Activated CD4-positive, alpha-beta memory T cell treated with anti-CD3 and anti-CD28 coated beads, Interleukin-2, amount 10 ng/mL, durations not matched to agents 7 days and 5 days (primary cell): ENCODE results near the gene TOMM6. TPM values are rescaled to one million over a fixed set of nuclear protein-coding genes. Genes with fewer than 3 reads are reported as not detected.

Source experiments
- CTCF ChIA-PET: fragments of 350-600 bp; sonication (Branson Sonifier 250); formaldehyde crosslinking; loops from one replicate; lab custom pipeline; 2021; ENCODE audit warnings: antibody characterized with exemption, inconsistent platforms; lab: Charles Lee
- POLR2A ChIA-PET: fragments of 350-600 bp; sonication (Branson Sonifier 250); formaldehyde crosslinking; loops from one replicate; lab custom pipeline; 2021; ENCODE audit warnings: antibody characterized with exemption; lab: Charles Lee
- DNase-seq: peaks from one replicate; pipeline ENCODE4 v3.0.0-alpha.2; 2020
- H3K27ac Mint-ChIP-seq: one replicate; pipeline ENCODE4 v1.8.0; 2021; ENCODE audit warnings: mild to moderate bottlenecking, mixed read lengths
- H3K27me3 Mint-ChIP-seq: one replicate; pipeline ENCODE4 v1.8.0; 2021; ENCODE audit warnings: mixed read lengths
- H3K36me3 Mint-ChIP-seq: one replicate; pipeline ENCODE4 v1.8.0; 2021; ENCODE audit warnings: low read depth, mixed read lengths
- H3K4me1 Mint-ChIP-seq: one replicate; pipeline ENCODE4 v1.8.0; 2021; ENCODE audit warnings: mixed read lengths
- H3K4me3 Mint-ChIP-seq: one replicate; pipeline ENCODE4 v1.8.0; 2021; ENCODE audit warnings: mild to moderate bottlenecking, mixed read lengths
- H3K9me3 Mint-ChIP-seq: one replicate; pipeline ENCODE4 v1.8.0; 2021; ENCODE audit warnings: mixed read lengths
- total RNA-seq, 2 experiments: library from RNA; stranded (reverse); gene quantifications; one replicate each; pipeline ENCODE4 v1.2.3, GENCODE V29; 2021

The TOMM6 gene
- total RNA-seq, 2 experiments from 2014 or later, result 126 to 130 TPM

DNA sequence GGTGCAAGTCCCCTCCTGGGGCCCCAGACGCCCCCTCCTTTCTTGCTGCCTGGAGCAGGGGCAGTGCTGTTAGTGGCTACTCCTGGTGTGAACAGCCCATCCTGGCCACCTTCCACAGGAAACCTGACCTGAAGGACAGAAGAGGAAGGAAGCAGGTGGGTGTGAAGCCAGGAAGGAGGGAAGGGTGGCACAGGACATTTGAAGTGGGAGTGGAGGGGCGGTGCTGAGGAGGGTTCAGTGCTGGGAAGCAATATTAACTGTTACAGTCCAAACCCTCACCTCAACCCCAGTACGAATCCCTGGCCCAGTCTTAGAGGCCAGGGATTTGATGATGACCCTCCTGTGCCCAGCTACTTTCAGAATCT is 6.1 kb upstream of the TOMM6 start:
- ChIA-PET CTCF (interaction anchor here (1.0 to 13.2 kb wide), 5 partner anchors 16 to 287 kb away, joined by 3 to 266 read pairs (median 3); partner anchors contain the start of genes BYSL, MED20 and TAF8), POLR2A (interaction anchor here (1.3 kb wide), 1 partner anchor 161 kb away, joined by 3 read pairs; no protein-coding TSS in a partner anchor)
- peaks cover 15% of the 10 kb centered on the region for H3K27me3 Mint-ChIP-seq
- H3K9me3 Mint-ChIP-seq, result no peaks in the 10 kb centered on the region
- H3K4me1 Mint-ChIP-seq, result peaks cover 29% of the 10 kb centered on the region
- H3K27ac Mint-ChIP-seq, result no peak overlapping the region
- H3K36me3 Mint-ChIP-seq, result no peaks in the 10 kb centered on the region
- peak overlapping the region; percentile 54 for H3K4me3 Mint-ChIP-seq
- DNase-seq, result no peak

DNA sequence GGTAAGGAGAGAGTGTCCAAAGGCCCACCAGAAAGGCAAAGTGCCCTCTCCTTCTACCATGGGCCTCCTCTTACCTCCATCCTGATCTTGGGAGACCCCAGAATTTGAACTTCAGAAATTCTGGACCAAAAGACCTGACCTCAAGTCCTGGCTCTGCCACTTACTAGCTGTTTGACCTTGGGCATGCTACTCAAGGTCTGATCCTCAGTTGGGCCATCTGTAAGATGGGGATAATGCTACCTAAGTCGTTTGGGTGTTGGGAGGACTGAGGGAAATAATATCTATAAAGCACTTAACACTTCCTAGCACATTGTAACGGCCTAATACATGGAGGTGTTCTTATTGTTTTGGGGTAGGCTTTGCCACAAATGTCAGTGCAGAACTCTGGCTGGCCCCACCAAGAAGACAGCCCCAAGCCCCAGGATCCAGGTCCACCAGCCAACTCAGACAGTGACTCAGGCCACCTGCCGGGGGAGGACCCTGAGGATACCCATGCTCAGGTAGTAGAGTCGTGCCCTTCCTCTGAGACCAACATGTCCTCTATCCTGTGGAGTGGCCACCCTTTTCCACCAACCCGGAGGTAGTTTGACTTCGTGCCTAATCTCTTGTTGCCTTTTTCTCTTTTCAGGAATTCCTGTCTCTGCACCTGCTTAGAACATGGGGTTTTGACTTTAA is 4.3 kb upstream of the TOMM6 start:
- Mint-ChIP-seq H3K36me3 (peaks cover 3% of the 10 kb centered on the region), H3K9me3 (no peaks in the 10 kb centered on the region), H3K4me3 (no peak overlapping the region), H3K27me3 (peaks cover 15% of the 10 kb centered on the region), H3K4me1 (peaks cover 29% of the 10 kb centered on the region), H3K27ac (no peak overlapping the region)
- ChIA-PET CTCF (interaction anchor here (0.7 to 13.2 kb wide), 6 partner anchors 138 to 386 kb away, joined by 3 to 266 read pairs (median 3); partner anchors contain the start of genes BYSL, MED20 and TAF8), POLR2A (interaction anchor here (1.3 kb wide), 1 partner anchor 8 kb away, joined by 3 read pairs; no protein-coding TSS in a partner anchor)
- DNase-seq, result no peak

GRCh38 chr6:41784581-41785171 is 2.8 kb upstream of the TOMM6 start:
- H3K36me3 Mint-ChIP-seq, result peaks cover 12% of the 10 kb centered on the region
- ChIA-PET POLR2A (interaction anchor here (4.9 to 5.6 kb wide), 2 partner anchors 51 to 261 kb away, joined by 21 to 117 read pairs; partner anchors contain the start of gene TAF8), CTCF (interaction anchor here (0.9 to 13.2 kb wide), 7 partner anchors 16 to 780 kb away, joined by 3 to 266 read pairs (median 4); partner anchors contain the start of genes BYSL, MED20, TAF8 and UBR2)
- no peak overlapping the region for H3K27ac Mint-ChIP-seq
- H3K27me3 Mint-ChIP-seq, result peaks cover 15% of the 10 kb centered on the region
- H3K4me3 Mint-ChIP-seq, result peak overlapping the region; percentile 26
- peaks cover 27% of the 10 kb centered on the region for H3K4me1 Mint-ChIP-seq
- no peaks in the 10 kb centered on the region for H3K9me3 Mint-ChIP-seq
- DNase-seq, result no peak

GRCh38 chr6:41785254-41785653 is 2.2 kb upstream of the TOMM6 start:
- ChIA-PET POLR2A (interaction anchor here (4.9 to 5.6 kb wide), 2 partner anchors 52 to 260 kb away, joined by 21 to 117 read pairs; partner anchors contain the start of gene TAF8), CTCF (interaction anchor here (1.0 to 13.2 kb wide), 8 partner anchors 16 to 779 kb away, joined by 3 to 266 read pairs (median 10); partner anchors contain the start of genes TAF8 and UBR2)
- no peaks in the 10 kb centered on the region for H3K9me3 Mint-ChIP-seq
- peaks cover 16% of the 10 kb centered on the region for H3K36me3 Mint-ChIP-seq
- H3K27me3 Mint-ChIP-seq, result peaks cover 15% of the 10 kb centered on the region
- H3K27ac Mint-ChIP-seq, result no peak overlapping the region
- peaks cover 28% of the 10 kb centered on the region for H3K4me1 Mint-ChIP-seq
- peak overlapping the region; percentile 66 for H3K4me3 Mint-ChIP-seq
- no peak for DNase-seq

- Mint-ChIP-seq H3K4me1 (peaks cover 28% of the 10 kb centered on the region), H3K9me3 (no peaks in the 10 kb centered on the region), H3K4me3 (peak overlapping the region; percentile 82), H3K27ac (peak overlapping the region; percentile 21), H3K27me3 (peaks cover 14% of the 10 kb centered on the region), H3K36me3 (peaks cover 18% of the 10 kb centered on the region)
- POLR2A ChIA-PET, result interaction anchor here (0.5 to 5.6 kb wide), 12 partner anchors 8 to 618 kb away, joined by 3 to 117 read pairs (median 8); partner anchors contain the start of genes BYSL, MED20 and TAF8
- CTCF ChIA-PET, result interaction anchor here (0.6 to 13.2 kb wide), 21 partner anchors 8 to 1093 kb away, joined by 3 to 266 read pairs (median 6); partner anchors contain the start of genes BYSL, CCND3, MED20 and RPL7L1
- DNase-seq, result no peak
Observed at GRCh38 chr6:41785689-41786450, 1.6 kb upstream of the TOMM6 start.

- POLR2A ChIA-PET, result interaction anchor here (0.5 to 5.6 kb wide), 20 partner anchors 8 to 1093 kb away, joined by 3 to 117 read pairs (median 4); partner anchors contain the start of genes BYSL, CCND3, MED20 and RPL7L1
- Mint-ChIP-seq H3K27me3 (peaks cover 9% of the 10 kb centered on the region), H3K27ac (peak overlapping the region; percentile 85), H3K4me3 (peak overlapping the region; percentile 82), H3K36me3 (peaks cover 21% of the 10 kb centered on the region), H3K4me1 (peaks cover 20% of the 10 kb centered on the region), H3K9me3 (no peaks in the 10 kb centered on the region)
- CTCF ChIA-PET, result interaction anchor here (0.6 to 13.2 kb wide), 37 partner anchors 9 to 1093 kb away, joined by 3 to 266 read pairs (median 5); partner anchors contain the start of genes BYSL, CCND3, MED20 and RPL7L1
- DNase-seq, result peak; percentile 90
Observed at GRCh38 chr6:41786451-41787218, 859 bp upstream of the TOMM6 start.

DNA sequence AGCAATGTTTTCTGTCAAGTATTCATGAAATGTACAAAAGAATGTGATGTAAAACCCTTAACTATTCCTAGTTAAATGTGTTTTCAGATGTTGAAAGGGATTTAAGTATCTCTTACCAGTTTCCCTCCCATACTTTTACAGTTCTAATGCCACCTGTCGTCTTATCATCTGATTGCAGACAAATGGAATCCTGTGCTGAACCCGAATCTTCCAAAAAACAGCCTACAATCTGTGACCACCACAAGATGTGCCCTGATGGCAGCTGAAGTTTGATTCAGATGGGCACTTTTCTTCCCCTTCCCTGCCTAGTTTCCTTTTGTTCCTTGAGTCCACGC is 1.9 kb downstream of the TOMM6 start:
- Mint-ChIP-seq H3K9me3 (no peaks in the 10 kb centered on the region), H3K4me3 (peak overlapping the region; percentile 82), H3K36me3 (peaks cover 27% of the 10 kb centered on the region), H3K4me1 (peaks cover 20% of the 10 kb centered on the region), H3K27me3 (no peaks in the 10 kb centered on the region), H3K27ac (peak overlapping the region; percentile 56)
- ChIA-PET CTCF (interaction anchor here (1.3 to 13.2 kb wide), 2 partner anchors 146 to 257 kb away, joined by 3 to 266 read pairs; partner anchors contain the start of gene TAF8), POLR2A (no interaction called here)
- no peak for DNase-seq

- Mint-ChIP-seq H3K4me1 (peaks cover 18% of the 10 kb centered on the region), H3K27ac (no peak overlapping the region), H3K9me3 (no peaks in the 10 kb centered on the region), H3K36me3 (peaks cover 27% of the 10 kb centered on the region), H3K4me3 (no peak overlapping the region), H3K27me3 (no peaks in the 10 kb centered on the region)
- ChIA-PET POLR2A (no interaction called here), CTCF (interaction anchor here (13.2 kb wide), 1 partner anchor 256 kb away, joined by 266 read pairs; the partner anchor contains the start of gene TAF8)
- no peak for DNase-seq
Observed at GRCh38 chr6:41790045-41790444, 2.6 kb downstream of the TOMM6 start.

DNA sequence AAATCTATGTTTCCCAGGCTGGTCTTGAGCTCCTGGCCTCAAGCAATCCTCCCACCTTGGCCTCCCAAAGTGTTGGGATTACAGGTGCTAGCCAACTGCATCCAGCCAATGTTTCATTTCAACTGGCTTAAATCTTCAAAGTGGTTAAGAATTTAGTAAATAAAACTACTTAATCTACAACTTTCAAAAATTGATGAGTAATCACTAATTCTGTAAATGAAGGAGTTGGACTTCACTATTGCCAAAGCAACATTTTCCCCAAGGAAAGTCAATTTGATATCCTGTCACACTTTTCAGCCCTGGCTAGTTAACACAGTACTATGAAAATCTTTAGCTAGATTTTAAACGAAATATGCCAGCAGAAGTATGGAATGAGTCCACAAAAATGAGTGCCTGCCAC is 3.8 kb downstream of the TOMM6 start:
- Mint-ChIP-seq H3K4me1 (peaks cover 16% of the 10 kb centered on the region), H3K27me3 (no peaks in the 10 kb centered on the region), H3K9me3 (no peaks in the 10 kb centered on the region), H3K27ac (no peak overlapping the region), H3K36me3 (peaks cover 27% of the 10 kb centered on the region), H3K4me3 (no peak overlapping the region)
- DNase-seq, result no peak
- ChIA-PET CTCF (interaction anchor here (0.7 to 13.2 kb wide), 2 partner anchors 15 to 255 kb away, joined by 3 to 266 read pairs; partner anchors contain the start of gene TAF8), POLR2A (interaction anchor here (0.8 to 1.4 kb wide), 4 partner anchors 8 to 259 kb away, joined by 3 to 7 read pairs (median 4); partner anchors contain the start of genes BYSL, MED20 and TAF8)

- Mint-ChIP-seq H3K36me3 (peaks cover 27% of the 10 kb centered on the region), H3K27me3 (no peaks in the 10 kb centered on the region), H3K27ac (no peak overlapping the region), H3K9me3 (no peaks in the 10 kb centered on the region), H3K4me3 (no peak overlapping the region), H3K4me1 (peaks cover 20% of the 10 kb centered on the region)
- DNase-seq, result no peak
- ChIA-PET CTCF (interaction anchor here (0.7 to 13.2 kb wide), 2 partner anchors 16 to 254 kb away, joined by 3 to 266 read pairs; partner anchors contain the start of gene TAF8), POLR2A (interaction anchor here (0.8 to 1.4 kb wide), 3 partner anchors 9 to 259 kb away, joined by 3 to 7 read pairs (median 5); partner anchors contain the start of gene TAF8)
Observed at GRCh38 chr6:41791984-41792383, 4.5 kb downstream of the TOMM6 start.

DNA sequence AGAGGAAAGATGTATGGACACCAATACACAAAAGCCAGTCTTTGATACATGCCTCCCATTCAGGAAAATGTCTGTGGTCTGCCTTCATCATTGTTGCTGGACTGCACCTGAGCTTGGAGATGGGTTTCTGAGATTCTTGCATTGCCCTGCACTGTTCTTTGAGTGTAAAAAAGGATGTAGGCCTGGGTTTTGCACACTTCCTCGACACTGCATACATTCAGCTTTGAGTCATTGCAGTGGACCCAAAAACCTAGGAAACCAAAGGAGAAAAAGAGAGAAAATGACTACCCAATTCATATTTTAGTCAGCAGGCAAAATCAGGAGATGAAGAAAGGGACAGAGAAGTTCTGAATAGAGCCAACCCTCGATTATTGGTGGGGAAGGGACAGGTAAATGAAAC is 9.0 kb downstream of the TOMM6 start:
- POLR2A ChIA-PET, result no interaction called here
- Mint-ChIP-seq H3K27me3 (no peaks in the 10 kb centered on the region), H3K9me3 (no peaks in the 10 kb centered on the region), H3K4me1 (peaks cover 9% of the 10 kb centered on the region), H3K4me3 (no peak overlapping the region), H3K36me3 (peaks cover 7% of the 10 kb centered on the region), H3K27ac (no peak overlapping the region)
- CTCF ChIA-PET, result interaction anchor here (1.2 to 2.2 kb wide), 3 partner anchors 9 to 17 kb away, joined by 3 to 10 read pairs (median 3); partner anchors contain the start of genes FRS3 and TOMM6
- no peak for DNase-seq
